ENCODE results near the gene KCNIP4.

The KCNIP4 gene

GRCh38 chr4:21882051-21882839 lies 66.3 kb downstream of the KCNIP4 start:
- Mint-ChIP-seq H3K36me3 (ENCODE audit: low read depth) (no peaks in the 10 kb centered on the region), H3K9me3 (no peaks in the 10 kb centered on the region), H3K4me1 (no peaks in the 10 kb centered on the region), H3K27ac (no peak overlapping the region), H3K27me3 (ENCODE audit: low read depth, poor library complexity) (no peaks in the 10 kb centered on the region), H3K4me3 (no peak overlapping the region)
- no peak for TF ChIP-seq CTCF (IDR thresholded peaks at IDR 0.05)
- DNase-seq = no peak

GRCh38 chr4:21879187-21879586 lies 69.4 kb downstream of the KCNIP4 start:
- no peaks in the 10 kb centered on the region for H3K36me3 Mint-ChIP-seq (ENCODE audit: low read depth)
- no peaks in the 10 kb centered on the region for H3K9me3 Mint-ChIP-seq
- DNase-seq = no peak
- TF ChIP-seq CTCF (IDR thresholded peaks at IDR 0.05) = no peak
- H3K27me3 Mint-ChIP-seq (ENCODE audit: low read depth, poor library complexity) = peaks cover 2% of the 10 kb centered on the region
- no peaks in the 10 kb centered on the region for H3K4me1 Mint-ChIP-seq
- H3K4me3 Mint-ChIP-seq = no peak overlapping the region
- H3K27ac Mint-ChIP-seq = no peak overlapping the region

GRCh38 chr4:21876711-21877110 lies 71.9 kb downstream of the KCNIP4 start:
- H3K9me3 Mint-ChIP-seq = no peaks in the 10 kb centered on the region
- H3K4me1 Mint-ChIP-seq = no peaks in the 10 kb centered on the region
- H3K4me3 Mint-ChIP-seq = no peak overlapping the region
- no peak for DNase-seq
- H3K27me3 Mint-ChIP-seq (ENCODE audit: low read depth, poor library complexity) = peaks cover 2% of the 10 kb centered on the region
- no peaks in the 10 kb centered on the region for H3K36me3 Mint-ChIP-seq (ENCODE audit: low read depth)
- no peak for TF ChIP-seq CTCF (IDR thresholded peaks at IDR 0.05)
- H3K27ac Mint-ChIP-seq = no peak overlapping the region

- no peak overlapping the region for H3K27ac Mint-ChIP-seq
- peaks cover 6% of the 10 kb centered on the region for H3K27me3 Mint-ChIP-seq (ENCODE audit: low read depth, poor library complexity)
- H3K4me1 Mint-ChIP-seq = no peaks in the 10 kb centered on the region
- no peaks in the 10 kb centered on the region for H3K9me3 Mint-ChIP-seq
- no peak overlapping the region for H3K4me3 Mint-ChIP-seq
- TF ChIP-seq CTCF (IDR thresholded peaks at IDR 0.05) = no peak
- DNase-seq = no peak
- H3K36me3 Mint-ChIP-seq (ENCODE audit: low read depth) = no peaks in the 10 kb centered on the region
Observed at GRCh38 chr4:21873145-21873544, 75.4 kb downstream of the KCNIP4 start.

GRCh38 chr4:21872101-21872500 lies 76.5 kb downstream of the KCNIP4 start:
- DNase-seq = no peak
- Mint-ChIP-seq H3K4me3 (no peak overlapping the region), H3K27me3 (ENCODE audit: low read depth, poor library complexity) (peaks cover 6% of the 10 kb centered on the region), H3K27ac (no peak overlapping the region), H3K9me3 (no peaks in the 10 kb centered on the region), H3K36me3 (ENCODE audit: low read depth) (no peaks in the 10 kb centered on the region), H3K4me1 (no peaks in the 10 kb centered on the region)
- no peak for TF ChIP-seq CTCF (IDR thresholded peaks at IDR 0.05)

All from nephron progenitor cell (in vitro differentiated cells).